GM12878 (cell line): ENCODE measurements around the gene CACNA2D4. TPM values are rescaled to one million over a fixed set of nuclear protein-coding genes. Genes with fewer than 3 reads are reported as not detected.

ENCODE experiments used
- ATAC-seq: fragments of 200-7000 bp; cut with Tn5 transposase; 3 replicates; pipeline ENCODE4 v1.9.1; 2020; ENCODE audit warnings: mild to moderate bottlenecking, moderate library complexity
- BruUV-seq: library from RNA; stranded (reverse); fragments of 400-500 nt; replicated peaks from 2 replicates; lab custom pipeline; 2021; lab: Mats Ljungman, UMichigan
- CTCF ChIA-PET: fragments of 300-600 bp; sonication (Branson Sonifier 250); formaldehyde crosslinking; extraction: SDS; loops from one replicate; lab custom pipeline; 2021; ENCODE audit warnings: inconsistent platforms; lab: Yijun Ruan, JAX
- POLR2A ChIA-PET: fragments of 350-600 bp; formaldehyde crosslinking; extraction: SDS; loops from one replicate; lab custom pipeline; 2021; ENCODE audit warnings: inconsistent platforms; lab: Charles Lee
- RAD21 ChIA-PET: fragments of 300-600 bp; sonication (Branson Sonifier 250); formaldehyde crosslinking; loops from one replicate; lab custom pipeline; 2023; ENCODE audit warnings: antibody characterized with exemption; ENCODE audit not compliant: unreplicated experiment; lab: Charles Lee
- SMC1A ChIA-PET: fragments of 300-600 bp; sonication (Branson Sonifier 250); formaldehyde crosslinking; loops from one replicate; lab custom pipeline; 2023; ENCODE audit not compliant: unreplicated experiment, uncharacterized antibody; lab: Charles Lee
- DNase-seq: peaks from one replicate; pipeline ENCODE4 v3.0.0-alpha.2; 2011; ENCODE audit warnings: low read depth, low spot score
- FAIRE-seq: peaks from 3 replicates; lab custom pipeline; 2011; peaks lifted over from hg19 to GRCh38; lab: Jason Lieb, UNC
- H2AFZ ChIP-seq: 2 replicates; pipeline ENCODE4 v1.6.0; 2011; ENCODE audit warnings: low read depth, low read length, control low read depth; ENCODE audit not compliant: control insufficient read depth
- H3K27ac ChIP-seq: 2 replicates; pipeline ENCODE4 v1.5.1; 2011; ENCODE audit warnings: control low read depth; ENCODE audit not compliant: control insufficient read depth, insufficient read depth
- H3K27me3 ChIP-seq, 2 experiments: replicated peaks in 1 of 2; 2 replicates each; pipeline versions ENCODE4 v1.6.0 to v1.6.1; 2011; ENCODE audit warnings: low read length in 1 of 2; ENCODE audit not compliant: control insufficient read depth in 2 of 2, insufficient read depth in 2 of 2
- H3K36me3 ChIP-seq, 2 experiments: 2 replicates each; pipeline ENCODE4 v1.5.1; 2011; ENCODE audit warnings: low read length in 1 of 2; ENCODE audit not compliant: control insufficient read depth in 2 of 2, insufficient read depth in 2 of 2
- H3K4me1 ChIP-seq: 2 replicates; pipeline ENCODE4 v1.6.1; 2011; ENCODE audit warnings: mild to moderate bottlenecking, low read length, moderate library complexity, mixed read lengths; ENCODE audit not compliant: control insufficient read depth, insufficient read depth
- H3K4me2 ChIP-seq: 2 replicates; pipeline ENCODE4 v1.6.0; 2011; ENCODE audit warnings: control low read depth; ENCODE audit not compliant: control insufficient read depth, insufficient read depth
- H3K4me3 ChIP-seq: fragments of 200-600 bp; sonication (generic); 2 replicates; pipeline ENCODE4 v1.5.1; 2016
- H3K79me2 ChIP-seq: 2 replicates; pipeline ENCODE4 v1.6.0; 2011; ENCODE audit warnings: low read length; ENCODE audit not compliant: control insufficient read depth, insufficient read depth
- H3K9ac ChIP-seq: 2 replicates; pipeline ENCODE4 v1.8.0; 2011; ENCODE audit warnings: low read length, control low read depth, mixed read lengths; ENCODE audit not compliant: control insufficient read depth, insufficient read depth
- H3K9me3 ChIP-seq: replicated peaks from 3 replicates; pipeline ENCODE4 v1.5.1; 2011; ENCODE audit warnings: mild to moderate bottlenecking, low read length; ENCODE audit not compliant: control insufficient read depth, insufficient read depth
- H4K20me1 ChIP-seq: 2 replicates; pipeline ENCODE4 v1.6.0; 2011; ENCODE audit not compliant: control insufficient read depth, insufficient read depth
- BACH1 ChIP-seq: fragments of 450-650 bp; IDR thresholded peaks from 2 replicates; pipeline ENCODE4 v1.6.1; 2017; ENCODE audit warnings: mild to moderate bottlenecking, borderline replicate concordance
- ESRRA ChIP-seq: IDR thresholded peaks from 2 replicates; pipeline ENCODE4 v1.6.1; 2012; ENCODE audit warnings: mild to moderate bottlenecking, low read length, improper control_type of control experiment
- HCFC1 ChIP-seq: fragments of 150-350 bp; IDR thresholded peaks from 2 replicates; pipeline ENCODE4 v1.6.1; 2014; ENCODE audit warnings: low read length
- MYB ChIP-seq: fragments of 150-350 bp; IDR thresholded peaks from 2 replicates; pipeline ENCODE4 v1.6.1; 2014; ENCODE audit warnings: mild to moderate bottlenecking, low read depth, low read length, borderline replicate concordance
- MYC ChIP-seq: IDR thresholded peaks from 2 replicates; pipeline ENCODE4 v1.6.1; 2011; ENCODE audit warnings: mild to moderate bottlenecking, low read length, moderate library complexity, inconsistent platforms; ENCODE audit not compliant: insufficient read depth, insufficient replicate concordance, insufficient read length, severe bottlenecking
- NFYA ChIP-seq: IDR thresholded peaks from 2 replicates; pipeline ENCODE4 v1.6.1; 2011; ENCODE audit warnings: low read depth, mild to moderate bottlenecking, low read length, improper control_type of control experiment, borderline replicate concordance
- SMAD1 ChIP-seq: fragments of 450-650 bp; IDR thresholded peaks from 2 replicates; pipeline ENCODE4 v1.6.1; 2018; ENCODE audit warnings: mild to moderate bottlenecking, low read depth; ENCODE audit not compliant: partially characterized antibody
- SMAD5 ChIP-seq: IDR thresholded peaks from 2 replicates; pipeline ENCODE4 v1.6.1; 2016; ENCODE audit warnings: antibody characterized with exemption, low read depth
- TAF1 ChIP-seq: IDR thresholded peaks from 2 replicates; pipeline ENCODE4 v1.6.1; 2011; ENCODE audit warnings: mild to moderate bottlenecking, low read depth, low read length, borderline replicate concordance
- YBX1 ChIP-seq: fragments of 450-650 bp; IDR thresholded peaks from 2 replicates; pipeline ENCODE4 v1.6.1; 2016; ENCODE audit warnings: antibody characterized with exemption
- WGBS: methylation state at CpG from one replicate; pipeline ENCODE4 v1.1.6; 2016; ENCODE audit warnings: low lambda C conversion rate; ENCODE audit not compliant: insufficient replicate concordance, insufficient coverage; ENCODE audit errors: missing lambda C conversion rate; 5-methylcytosine and 5-hydroxymethylcytosine counted together
- in situ Hi-C: fragments of 300-500 bp; cut with MboI; formaldehyde crosslinking; loops from 9 replicates; pipeline ENCODE4 v1.14.3; 2018; ENCODE audit warnings: mixed read lengths
- intact Hi-C: fragments of 100-400 bp; cut with micrococcal nuclease; formaldehyde crosslinking; loops from one replicate; pipeline ENCODE4 v1.14.2; 2022; ENCODE audit not compliant: unreplicated experiment
- polyA plus RNA-seq, 11 experiments: library from polyadenylated mRNA; depleted of rRNA in 4 of 11; unstranded in 6 of 11; stranded (reverse) in 5 of 11; fragments of >200 nt; fragmentation: Nextera tagmentation in 4 of 11; fragmentation: Illumina TruSeq in 1 of 11; extraction: Ambion mirVana in 4 of 11; extraction: Trizol in 1 of 11; gene quantifications; 1 replicate in 1 of 11; 2 replicates in 10 of 11; pipeline versions ENCODE4 v1.2.1 to v1.2.3, GENCODE V29; 2011 to 2016; ENCODE audit warnings: inconsistent platforms in 2 of 11, missing spikeins in 2 of 11, low read depth in 1 of 11
- total RNA-seq, 4 experiments: library from RNA; depleted of rRNA in 3 of 4; stranded (reverse); fragments of >200 nt in 3 of 4; fragmentation: Illumina TruSeq in 1 of 4; extraction: Trizol in 1 of 4; gene quantifications; 2 replicates each; pipeline versions ENCODE4 v1.2.1 to v1.2.3, GENCODE V29; 2013 to 2021

CACNA2D4 gene
- total and polyA plus RNA-seq, 10 of the 15 experiments (the other 5 are each of a cell fraction or from before 2014, with no cell fraction given): 0.03 to 1.0 (median 0.65) TPM

DNA sequence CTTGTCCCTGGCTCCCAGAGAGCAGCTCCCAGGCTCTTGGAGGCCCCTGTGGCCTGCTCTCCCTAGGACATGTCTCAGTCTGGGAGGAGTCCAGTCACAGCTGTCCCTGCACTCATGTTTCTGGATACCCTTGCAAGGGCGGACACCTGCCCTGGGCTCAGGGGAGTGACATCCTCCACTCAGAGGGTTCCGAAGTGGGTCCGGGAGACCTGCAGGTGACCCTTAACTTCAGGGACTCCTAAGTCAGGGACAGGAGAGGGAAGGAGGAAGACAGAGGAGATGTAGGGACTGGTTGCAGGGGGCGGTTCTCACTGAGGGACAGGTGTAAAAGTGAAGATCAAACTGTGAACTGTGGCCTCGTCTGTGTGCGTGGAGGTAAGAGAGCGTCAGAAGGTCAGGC lies 37.6 kb downstream of the CACNA2D4 start:
- Histone ChIP-seq H3K27ac (no peak overlapping the region), H3K79me2 (no peaks in the 10 kb centered on the region), H2AFZ (no peak overlapping the region), H3K27me3 (no peaks in the 10 kb centered on the region; a peak in 3 of 4 replicates), H3K36me3 (no peaks in the 10 kb centered on the region), H3K4me2 (no peak overlapping the region), H3K4me1 (no peaks in the 10 kb centered on the region), H4K20me1 (no peaks in the 10 kb centered on the region), H3K9ac (no peak overlapping the region), H3K4me3 (no peak overlapping the region), H3K9me3 (no peaks in the 10 kb centered on the region)
- no peak for DNase-seq
- ChIA-PET SMC1A (no interaction called here), CTCF (no interaction called here), RAD21 (no interaction called here), POLR2A (no interaction called here)
- TF ChIP-seq YBX1 (no peak), NFYA (no peak), TAF1 (no peak), MYC (no peak), HCFC1 (no peak), MYB (no peak), SMAD5 (no peak), BACH1 (no peak), ESRRA (no peak), SMAD1 (no peak)
- BruUV-seq: no TSS peak
- ATAC-seq: no peak
- 61% methylated on average over 7 of the region's 7 CpGs for WGBS
- intact Hi-C loops: no loop called here
- in situ Hi-C loops: no loop called here
- FAIRE-seq: no peak
